Fibroblast of skin of abdomen (primary cell): Measurements from ENCODE around the gene MAP4K4.

ENCODE experiments used
- DNase-seq: peaks from one replicate; pipeline ENCODE4 v3.0.0-alpha.2; 2013

Gene MAP4K4

GRCh38 chr2:101693991-101694588, 3.4 kb upstream of the MAP4K4 start:
- no peak for DNase-seq

- DNase-seq: peak; percentile 27
Measured at GRCh38 chr2:101696272-101697123, 1.0 kb upstream of the MAP4K4 start.

GRCh38 chr2:101698014-101698843, 722 bp downstream of the MAP4K4 start:
- DNase-seq: peak; percentile 27

- no peak for DNase-seq
Measured at GRCh38 chr2:101698844-101699754, 1.6 kb downstream of the MAP4K4 start.

- DNase-seq: peak; percentile 8
Measured at GRCh38 chr2:101699755-101700461, 2.4 kb downstream of the MAP4K4 start.

GRCh38 chr2:101704046-101704466, 6.5 kb downstream of the MAP4K4 start:
- peak; percentile 75 for DNase-seq

- DNase-seq: peak; percentile 32
Measured at GRCh38 chr2:101704816-101705578, 7.5 kb downstream of the MAP4K4 start.

- DNase-seq: no peak
Measured at GRCh38 chr2:101706121-101706818, 8.8 kb downstream of the MAP4K4 start.

GRCh38 chr2:101706819-101707177, 9.3 kb downstream of the MAP4K4 start:
- no peak for DNase-seq

GRCh38 chr2:101710036-101710435, 12.5 kb downstream of the MAP4K4 start:
- no peak for DNase-seq

- peak; percentile 56 for DNase-seq
Measured at GRCh38 chr2:101710471-101711318, 13.2 kb downstream of the MAP4K4 start.

GRCh38 chr2:101714118-101714517, 16.6 kb downstream of the MAP4K4 start:
- no peak for DNase-seq

- DNase-seq: no peak
Measured at GRCh38 chr2:101717071-101717845, 19.8 kb downstream of the MAP4K4 start.

GRCh38 chr2:101718479-101718878, 21.0 kb downstream of the MAP4K4 start:
- DNase-seq: no peak

- peak; percentile 43 for DNase-seq
Measured at GRCh38 chr2:101718993-101719571, 21.6 kb downstream of the MAP4K4 start.

- DNase-seq: peak; percentile 67
Measured at GRCh38 chr2:101720732-101721131, 23.2 kb downstream of the MAP4K4 start.

GRCh38 chr2:101722864-101723263, 25.4 kb downstream of the MAP4K4 start:
- DNase-seq: no peak
